Hippocampal formation (tissue), 2 donors: ENCODE results near the gene TCEA3.

ENCODE experiments used
- DNase-seq, 2 donors: peaks; one replicate each; lab custom pipeline; 2025; lab: John Stamatoyannopoulos, UW

TCEA3 gene

GRCh38 chr1:23367791-23368561, 56.6 kb downstream of the TCEA3 start:
- DNase-seq, result peak; percentile 99

GRCh38 chr1:23367451-23367790, 57.1 kb downstream of the TCEA3 start:
- no peak for DNase-seq

- DNase-seq, result no peak
Observed at GRCh38 chr1:23366598-23366997, 58.0 kb downstream of the TCEA3 start.

- no peak for DNase-seq
Observed at GRCh38 chr1:23366146-23366545, 58.4 kb downstream of the TCEA3 start.

- no peak for DNase-seq
Observed at GRCh38 chr1:23362218-23362713, 62.3 kb downstream of the TCEA3 start.

- DNase-seq, result no peak
Observed at GRCh38 chr1:23358310-23358875, 66.2 kb downstream of the TCEA3 start.

- DNase-seq, result no peak
Observed at GRCh38 chr1:23357138-23357908, 67.2 kb downstream of the TCEA3 start.

- DNase-seq, result peak in 1 of 2 donors; percentile 35
Observed at GRCh38 chr1:23356471-23357137, 67.9 kb downstream of the TCEA3 start.

- DNase-seq, result no peak
Observed at GRCh38 chr1:23354245-23354644, 70.3 kb downstream of the TCEA3 start.

GRCh38 chr1:23352096-23352695, 72.4 kb downstream of the TCEA3 start:
- DNase-seq, result no peak

GRCh38 chr1:23345920-23346319, 78.6 kb downstream of the TCEA3 start:
- DNase-seq, result no peak

GRCh38 chr1:23344987-23345472, 79.5 kb downstream of the TCEA3 start:
- DNase-seq, result no peak

- DNase-seq, result peak; percentile 99
Observed at GRCh38 chr1:23344111-23344986, 80.2 kb downstream of the TCEA3 start, which contains the start of gene HNRNPR. HNRNPR (minus strand) TSS chr1:23344284; CDS start chr1:23341008, 3,276 bp downstream.

- DNase-seq, result peak; percentile 32 to 38
Observed at GRCh38 chr1:23343221-23344110, 81.1 kb downstream of the TCEA3 start.

- DNase-seq, result no peak
Observed at GRCh38 chr1:23341931-23342692, 82.4 kb downstream of the TCEA3 start.

- no peak for DNase-seq
Observed at GRCh38 chr1:23339632-23340031, 84.9 kb downstream of the TCEA3 start.

- no peak for DNase-seq
Observed at GRCh38 chr1:23337869-23338268, 86.7 kb downstream of the TCEA3 start.

- no peak for DNase-seq
Observed at GRCh38 chr1:23331713-23332112, 92.8 kb downstream of the TCEA3 start.
